ENCODE data around the gene FYN. TPM values are rescaled to one million over a fixed set of nuclear protein-coding genes. Genes with fewer than 3 reads are reported as not detected.

FYN gene
- total and polyA plus RNA-seq, 2 of the 13 experiments (the other 11 are each of a cell fraction or from before 2014, with no cell fraction given), result 15.5 to 24.6 TPM

DNA sequence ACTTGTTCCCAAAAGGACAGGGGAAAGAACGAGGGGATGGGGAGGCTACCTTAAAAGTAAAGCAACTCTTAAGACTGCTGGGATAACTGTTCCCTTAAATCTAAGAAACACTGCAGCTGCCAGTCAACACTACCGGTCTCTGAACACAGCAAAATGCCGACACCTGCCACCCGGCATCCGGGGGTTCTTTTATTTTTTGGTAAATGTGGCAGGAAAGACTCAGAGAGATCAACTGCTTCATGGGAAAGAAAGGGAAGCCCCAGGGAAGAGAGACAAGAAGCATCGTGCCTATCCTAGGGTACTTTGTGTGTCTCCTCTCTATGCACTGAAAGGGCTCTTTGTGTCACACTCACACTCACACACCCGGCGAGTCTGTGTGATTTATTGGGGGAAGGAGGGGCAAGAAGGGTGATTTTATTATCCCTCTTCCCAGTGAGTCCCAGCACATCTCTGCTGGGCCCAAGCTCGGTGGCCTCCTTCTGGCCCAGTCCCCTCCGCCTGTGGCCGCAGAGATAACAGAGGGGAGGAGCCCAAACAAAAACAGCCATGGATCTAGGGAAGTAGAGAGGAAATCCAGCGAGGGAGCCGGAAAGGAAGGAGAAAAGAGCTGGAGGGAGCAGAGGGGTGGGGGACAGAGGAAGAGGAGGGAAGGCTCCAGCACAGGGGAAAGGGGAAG is 1.4 kb downstream of the FYN start (continued):
- peak; percentile 47 for TF ChIP-seq PCBP2 (optimal IDR thresholded peaks at IDR 0.05; ENCODE audit: low read depth, low read length, poor library complexity, severe bottlenecking)

DNA sequence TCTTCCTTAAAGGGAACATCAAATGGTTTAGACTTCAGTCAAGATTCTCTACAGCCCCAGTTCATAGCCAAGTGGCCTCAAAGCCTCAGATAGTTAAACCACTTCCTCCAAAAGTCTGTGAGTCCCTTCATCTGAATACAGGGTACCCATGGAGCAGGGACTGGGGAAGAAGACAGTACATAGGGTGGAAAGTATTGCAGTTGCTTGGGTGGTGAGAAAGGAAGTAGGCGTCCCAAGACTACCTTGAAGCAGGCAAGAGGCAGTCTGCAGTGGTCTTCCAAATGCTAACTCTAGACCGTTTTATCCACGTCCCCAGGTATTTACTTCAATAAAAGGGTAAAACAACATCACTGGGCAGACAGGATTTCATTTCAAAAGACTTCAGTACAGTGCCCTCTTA is 2.0 kb downstream of the FYN start:
- peaks cover 0 to 21% of the 10 kb centered on the region in 2 experiments; a peak in 4 of 5 replicates for H3K27me3 ChIP-seq (ENCODE audit: control insufficient read depth in 1 of 2, insufficient read depth in 2 of 2, low read length in 2 of 2)
- in situ Hi-C loops (cut with HindIII; ENCODE audit: extremely low pct_ligation_motif_present, low pct_unique_long_range_greater_than_20kb) (no loop called here), intact Hi-C loops (cut with micrococcal nuclease; ENCODE audit: unreplicated experiment) (loop anchor here (1.0 to 5.0 kb wide), 2 partner anchors 28 to 149 kb away; no protein-coding TSS in a partner anchor)
- TF ChIP-seq, protein P1, sequence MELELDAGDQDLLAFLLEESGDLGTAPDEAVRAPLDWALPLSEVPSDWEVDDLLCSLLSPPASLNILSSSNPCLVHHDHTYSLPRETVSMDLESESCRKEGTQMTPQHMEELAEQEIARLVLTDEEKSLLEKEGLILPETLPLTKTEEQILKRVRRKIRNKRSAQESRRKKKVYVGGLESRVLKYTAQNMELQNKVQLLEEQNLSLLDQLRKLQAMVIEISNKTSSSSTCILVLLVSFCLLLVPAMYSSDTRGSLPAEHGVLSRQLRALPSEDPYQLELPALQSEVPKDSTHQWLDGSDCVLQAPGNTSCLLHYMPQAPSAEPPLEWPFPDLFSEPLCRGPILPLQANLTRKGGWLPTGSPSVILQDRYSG (CRISPR knock-in tag; IDR thresholded peaks at IDR 0.05), result no peak
- TF ChIP-seq, protein P2, sequence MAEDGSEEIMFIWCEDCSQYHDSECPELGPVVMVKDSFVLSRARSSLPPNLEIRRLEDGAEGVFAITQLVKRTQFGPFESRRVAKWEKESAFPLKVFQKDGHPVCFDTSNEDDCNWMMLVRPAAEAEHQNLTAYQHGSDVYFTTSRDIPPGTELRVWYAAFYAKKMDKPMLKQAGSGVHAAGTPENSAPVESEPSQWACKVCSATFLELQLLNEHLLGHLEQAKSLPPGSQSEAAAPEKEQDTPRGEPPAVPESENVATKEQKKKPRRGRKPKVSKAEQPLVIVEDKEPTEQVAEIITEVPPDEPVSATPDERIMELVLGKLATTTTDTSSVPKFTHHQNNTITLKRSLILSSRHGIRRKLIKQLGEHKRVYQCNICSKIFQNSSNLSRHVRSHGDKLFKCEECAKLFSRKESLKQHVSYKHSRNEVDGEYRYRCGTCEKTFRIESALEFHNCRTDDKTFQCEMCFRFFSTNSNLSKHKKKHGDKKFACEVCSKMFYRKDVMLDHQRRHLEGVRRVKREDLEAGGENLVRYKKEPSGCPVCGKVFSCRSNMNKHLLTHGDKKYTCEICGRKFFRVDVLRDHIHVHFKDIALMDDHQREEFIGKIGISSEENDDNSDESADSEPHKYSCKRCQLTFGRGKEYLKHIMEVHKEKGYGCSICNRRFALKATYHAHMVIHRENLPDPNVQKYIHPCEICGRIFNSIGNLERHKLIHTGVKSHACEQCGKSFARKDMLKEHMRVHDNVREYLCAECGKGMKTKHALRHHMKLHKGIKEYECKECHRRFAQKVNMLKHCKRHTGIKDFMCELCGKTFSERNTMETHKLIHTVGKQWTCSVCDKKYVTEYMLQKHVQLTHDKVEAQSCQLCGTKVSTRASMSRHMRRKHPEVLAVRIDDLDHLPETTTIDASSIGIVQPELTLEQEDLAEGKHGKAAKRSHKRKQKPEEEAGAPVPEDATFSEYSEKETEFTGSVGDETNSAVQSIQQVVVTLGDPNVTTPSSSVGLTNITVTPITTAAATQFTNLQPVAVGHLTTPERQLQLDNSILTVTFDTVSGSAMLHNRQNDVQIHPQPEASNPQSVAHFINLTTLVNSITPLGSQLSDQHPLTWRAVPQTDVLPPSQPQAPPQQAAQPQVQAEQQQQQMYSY (CRISPR knock-in tag; IDR thresholded peaks at IDR 0.05), result no peak
- TF ChIP-seq SIN3A (IDR thresholded peaks at IDR 0.05; ENCODE audit: borderline replicate concordance, low read depth, low read length) (no peak), ATF1 (CRISPR knock-in tag; IDR thresholded peaks at IDR 0.05) (0 out of 2 replicates have a peak, but pooled peaks have one; percentile 37), SKI (IDR thresholded peaks at IDR 0.05; ENCODE audit: partially characterized antibody) (no peak)
- no peaks in the 10 kb centered on the region for H3K9me3 ChIP-seq (ENCODE audit: low read length)
- no peak for ATAC-seq
- ChIA-PET POLR2A (no interaction called here), CTCF (ENCODE audit: low intra/inter-chr PET ratio, low total read pairs) (no interaction called here)
- peak overlapping the region; percentile 63 to 82 (median 68); a peak in 5 of 6 replicates for H3K4me3 ChIP-seq (replicated peaks in 1 of 3; ENCODE audit: insufficient read depth in 1 of 3, low read depth in 2 of 3, low read length in 3 of 3)
- no peak for FAIRE-seq
- no peak overlapping the region for H3K27ac ChIP-seq (ENCODE audit: extremely low read length, insufficient read depth, low read length)
- BruUV-seq (replicated peaks), result no TSS peak
- H2AFZ ChIP-seq (ENCODE audit: low read length), result no peak overlapping the region
- H4K20me1 ChIP-seq (ENCODE audit: insufficient read depth, low read length), result no peaks in the 10 kb centered on the region
- no peaks in the 10 kb centered on the region for H3K36me3 ChIP-seq (replicated peaks in 1 of 2; ENCODE audit: control insufficient read depth in 1 of 2, insufficient read depth in 2 of 2, low read length in 2 of 2)
- no peak for DNase-seq (ENCODE audit: low spot score)
- H3K9ac ChIP-seq (ENCODE audit: insufficient read depth, low read depth, low read length), result no peak overlapping the region
- 10% methylated on average over 3 of the region's 3 CpGs for WGBS (ENCODE audit: low lambda C conversion rate)
- peak overlapping the region; percentile 100 for H3K4me2 ChIP-seq (ENCODE audit: low read depth, low read length)
- H3K4me1 ChIP-seq (ENCODE audit: insufficient read depth, low read length), result peaks cover 40% of the 10 kb centered on the region
- H3K79me2 ChIP-seq (ENCODE audit: insufficient read depth, low read length), result no peaks in the 10 kb centered on the region

All from HepG2 (cell line).